Nucleus accumbens (tissue), 56 donors: ENCODE measurements around the gene PPM1N.

Source experiments
- DNase-seq, 56 donors: peaks; one replicate each; lab custom pipeline; 2025; lab: John Stamatoyannopoulos, UW

The PPM1N gene

GRCh38 chr19:45485305-45486077 is 12.8 kb upstream of the PPM1N start:
- DNase-seq = peak; percentile 72 to 98 (median 89)

DNA sequence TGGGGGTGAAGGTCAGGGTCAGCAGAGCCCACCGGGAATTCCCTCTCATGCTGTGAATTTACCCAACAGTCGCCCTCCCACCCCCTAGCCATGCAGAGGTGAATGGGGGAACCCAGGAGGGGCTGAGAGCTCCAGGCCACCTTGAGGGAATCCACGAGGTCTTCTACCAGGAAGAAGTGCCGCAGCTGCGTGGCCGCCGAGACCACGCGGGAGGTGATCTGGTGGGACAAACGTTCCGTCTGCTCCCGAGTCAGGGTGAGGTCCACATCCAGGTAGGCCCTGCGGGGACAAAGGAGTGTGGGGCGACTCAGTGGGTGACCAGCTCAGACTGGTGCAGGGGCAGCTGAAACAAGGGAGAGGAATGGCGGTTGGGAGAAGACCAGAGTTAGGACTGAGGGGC is 9.5 kb upstream of the PPM1N start:
- no peak for DNase-seq

GRCh38 chr19:45489216-45489855 is 8.9 kb upstream of the PPM1N start:
- DNase-seq = no peak

DNA sequence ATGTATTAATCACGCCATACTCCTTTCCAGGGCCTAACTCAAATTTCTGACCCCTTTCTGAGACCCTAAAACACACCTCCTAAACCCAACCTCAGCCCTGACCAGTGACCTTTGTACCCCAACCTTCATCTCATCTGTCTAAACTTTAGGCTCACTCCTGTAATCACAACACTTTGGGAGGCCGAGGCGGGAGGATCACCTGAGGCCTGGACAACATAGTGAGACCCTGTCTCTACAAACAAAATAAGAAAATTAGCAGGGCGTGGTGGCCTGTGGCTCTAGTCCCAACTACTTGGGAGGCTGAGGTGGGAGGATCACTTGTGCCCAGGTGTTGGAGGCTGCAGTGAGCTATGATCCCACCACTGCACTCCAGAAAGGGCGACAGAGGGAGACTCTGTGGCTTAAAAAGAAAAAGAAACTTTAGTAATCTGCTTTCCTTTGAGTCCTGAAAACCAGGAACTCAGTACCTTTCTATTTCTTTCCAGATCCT is 6.1 kb upstream of the PPM1N start:
- no peak for DNase-seq

- DNase-seq = peak in 3 of 56 donors; percentile 18 to 34 (median 21)
Observed at GRCh38 chr19:45492627-45493470, 5.4 kb upstream of the PPM1N start.

DNA sequence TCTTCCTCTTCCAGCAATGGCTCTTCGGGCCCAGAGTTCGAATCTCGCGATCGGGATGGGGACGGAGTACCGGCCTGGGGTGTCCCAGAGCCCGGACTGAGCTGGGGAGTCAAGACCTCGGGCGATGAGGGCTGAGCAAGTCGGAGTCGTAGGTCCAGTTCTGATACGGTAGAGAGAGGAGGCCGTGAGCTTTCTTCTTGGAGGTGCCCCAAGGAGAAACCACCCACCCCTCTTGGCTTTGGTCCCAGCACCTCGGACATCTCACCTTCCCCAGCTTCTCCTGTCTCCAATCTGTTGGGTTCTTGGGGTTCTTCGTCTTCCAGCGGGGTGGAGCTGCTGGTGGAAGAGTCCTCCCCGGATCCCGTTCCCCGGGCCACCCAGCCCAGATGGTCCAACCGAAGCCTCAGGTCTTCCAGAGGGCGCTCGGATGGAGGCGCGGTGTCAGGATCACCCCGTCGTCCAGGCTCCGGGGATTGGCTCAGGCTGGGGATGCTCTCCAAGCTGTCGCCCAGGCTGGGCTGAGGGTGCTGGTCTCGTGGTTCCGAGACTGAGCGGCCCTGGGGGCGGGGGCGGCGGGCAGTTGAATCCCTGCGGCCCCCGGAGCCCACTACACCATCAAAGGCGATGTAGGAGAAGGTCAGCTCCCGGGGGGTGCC is 3.9 kb upstream of the PPM1N start:
- DNase-seq = no peak

DNA sequence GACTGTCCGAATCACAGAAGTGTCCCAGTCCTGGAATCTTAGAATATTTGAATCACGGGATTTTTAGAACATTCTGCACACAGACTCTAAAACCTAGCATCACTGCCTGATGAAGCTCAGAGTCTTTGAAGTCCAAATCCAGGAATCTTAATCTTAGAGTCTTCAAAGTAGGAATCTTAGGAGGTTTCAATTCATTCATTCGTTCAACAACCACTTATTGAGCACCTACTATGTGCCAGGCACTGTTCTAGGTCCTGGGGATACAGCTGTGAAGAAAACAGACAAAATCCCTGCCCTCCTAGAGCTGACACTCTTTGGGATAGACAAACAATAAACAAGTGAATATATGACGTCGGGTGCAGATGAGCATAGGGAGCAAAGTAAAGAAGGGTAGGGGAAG is 3.1 kb upstream of the PPM1N start:
- no peak for DNase-seq

GRCh38 chr19:45496349-45496953 is 1.8 kb upstream of the PPM1N start:
- peak in 10 of 56 donors; percentile 9 to 71 (median 30) for DNase-seq

DNA sequence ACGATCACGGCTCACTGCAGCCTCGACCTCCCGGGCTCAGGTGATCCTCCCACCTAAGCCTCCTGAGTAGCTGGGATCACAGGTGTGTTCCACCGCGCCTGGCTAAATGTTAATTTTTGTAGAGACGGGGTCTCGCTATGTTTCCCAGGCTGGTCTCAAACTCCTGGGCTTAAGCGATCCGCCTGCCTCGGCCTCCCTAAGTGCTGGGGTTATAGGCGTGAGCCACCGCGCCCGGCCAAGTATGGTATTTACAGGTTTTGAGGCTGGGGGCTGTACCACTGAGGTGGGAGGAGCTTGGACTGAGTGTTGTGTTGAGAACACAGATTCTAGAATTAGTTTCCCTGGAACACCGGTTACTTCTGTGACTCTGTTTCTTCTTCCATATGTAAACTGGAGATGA is 452 bp upstream of the PPM1N start:
- no peak for DNase-seq

- DNase-seq = peak in 9 of 56 donors; percentile 1 to 61 (median 9)
Observed at GRCh38 chr19:45499196-45500180, 1.2 kb downstream of the PPM1N start.

DNA sequence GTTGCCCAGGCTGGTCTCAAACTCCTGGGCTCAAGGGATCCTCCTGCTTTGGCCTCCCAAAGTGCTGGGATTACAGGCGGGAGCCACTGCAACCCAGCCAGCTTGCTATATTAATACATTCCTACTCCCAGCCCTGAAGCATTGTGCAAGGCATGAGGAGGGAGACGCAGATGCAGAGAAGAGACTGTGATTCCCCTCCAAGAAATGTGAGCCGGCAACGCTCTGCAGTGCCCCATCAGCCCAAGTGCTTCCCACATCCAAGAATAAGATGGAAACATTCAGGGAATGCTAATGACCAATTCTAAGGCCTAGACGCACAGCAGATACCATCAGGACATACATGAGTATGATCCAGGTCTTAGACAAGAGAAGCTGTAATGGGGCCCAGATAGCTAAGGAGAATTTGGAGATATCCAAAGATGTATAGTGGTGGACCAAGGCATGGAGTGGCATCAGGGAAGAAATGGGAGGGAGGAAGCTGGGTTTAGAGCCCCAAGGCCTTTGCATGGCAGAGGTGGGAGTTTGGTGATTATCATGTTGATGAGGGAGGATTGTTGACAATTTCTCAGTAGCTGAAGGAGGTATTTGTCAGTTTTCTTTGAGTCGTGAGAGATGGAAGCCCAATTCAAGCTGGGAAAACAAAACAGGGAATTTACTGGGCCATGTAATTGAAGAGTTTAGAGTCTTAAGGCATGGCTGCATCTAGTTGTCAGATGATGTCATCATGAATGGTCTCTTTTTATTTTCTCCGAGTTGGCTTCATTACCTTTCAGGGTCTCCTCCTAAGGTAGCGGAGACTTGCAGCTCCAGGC is 2.9 kb downstream of the PPM1N start:
- no peak for DNase-seq

GRCh38 chr19:45501730-45502014 is 3.4 kb downstream of the PPM1N start:
- no peak for DNase-seq

GRCh38 chr19:45502111-45502510 is 3.9 kb downstream of the PPM1N start:
- no peak for DNase-seq

DNA sequence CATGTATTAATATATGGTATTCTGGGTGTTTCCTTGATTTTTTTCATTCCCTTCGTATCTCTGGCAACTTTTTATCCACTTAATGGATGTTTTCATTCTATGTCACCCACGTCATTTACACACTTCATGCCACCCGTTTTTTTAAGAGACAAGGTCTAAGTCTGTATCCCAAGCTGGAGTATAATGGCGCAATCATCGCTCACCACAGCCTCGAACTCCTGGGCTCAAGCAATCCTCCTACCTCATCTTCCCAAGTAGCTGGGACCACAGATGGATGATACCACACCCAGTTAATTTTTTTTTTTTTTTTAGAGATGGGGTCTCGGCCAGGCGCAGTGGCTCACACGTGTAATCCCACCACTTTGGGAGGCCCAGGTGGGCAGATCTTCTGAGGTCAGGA is 5.7 kb downstream of the PPM1N start:
- DNase-seq = no peak

DNA sequence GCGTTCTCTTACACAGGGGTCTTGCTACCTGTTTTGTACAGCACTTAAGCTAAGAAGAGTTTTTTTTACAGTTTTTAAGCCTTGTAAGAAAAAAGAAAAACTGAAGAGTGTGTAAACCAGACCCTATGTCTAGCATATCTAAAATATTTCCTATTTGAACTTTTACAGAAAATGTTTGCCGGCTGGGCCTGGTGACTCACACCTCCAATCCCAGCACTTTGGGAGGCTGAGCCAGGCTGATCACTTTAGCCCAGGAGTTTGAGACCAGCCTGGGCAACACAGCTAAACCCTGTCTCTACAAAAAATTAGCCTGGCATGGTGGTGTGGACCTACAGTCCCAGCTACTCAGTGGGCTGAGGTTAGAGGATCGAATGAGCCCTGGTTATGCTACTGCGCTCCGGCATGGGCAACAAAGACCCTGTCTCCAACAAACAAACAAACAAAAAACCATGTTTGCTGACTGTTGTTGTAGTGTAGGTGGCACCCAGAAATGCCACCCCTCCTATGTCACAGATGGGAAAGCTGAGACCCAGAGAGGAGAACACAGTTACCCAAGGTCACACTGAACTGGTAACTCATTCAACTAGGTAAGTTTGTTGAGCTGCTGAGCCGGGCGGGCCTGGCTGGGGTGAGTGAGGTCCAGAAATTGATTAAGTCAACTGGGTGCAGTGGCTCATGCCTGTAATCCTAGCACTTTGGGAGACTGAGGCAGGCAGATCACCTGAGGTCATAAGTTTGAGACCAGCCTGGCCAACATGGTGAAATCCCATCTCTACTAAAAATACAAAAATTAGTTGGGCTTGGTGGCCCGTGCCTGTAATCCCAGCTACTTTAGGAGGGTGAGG is 7.1 kb downstream of the PPM1N start:
- DNase-seq = no peak

DNA sequence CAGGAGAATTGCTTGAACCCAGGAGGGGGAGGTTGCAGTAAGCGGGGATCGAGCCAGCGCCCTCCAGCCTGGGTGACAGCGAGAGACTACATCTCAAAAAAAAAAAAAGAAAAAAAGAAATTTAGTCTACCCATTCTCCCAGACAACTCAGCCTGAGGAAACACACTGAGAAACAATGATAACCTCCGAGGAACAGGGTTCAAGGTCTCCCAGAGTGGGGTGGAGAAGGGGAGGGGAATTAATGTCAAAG is 7.7 kb downstream of the PPM1N start:
- DNase-seq = no peak

DNA sequence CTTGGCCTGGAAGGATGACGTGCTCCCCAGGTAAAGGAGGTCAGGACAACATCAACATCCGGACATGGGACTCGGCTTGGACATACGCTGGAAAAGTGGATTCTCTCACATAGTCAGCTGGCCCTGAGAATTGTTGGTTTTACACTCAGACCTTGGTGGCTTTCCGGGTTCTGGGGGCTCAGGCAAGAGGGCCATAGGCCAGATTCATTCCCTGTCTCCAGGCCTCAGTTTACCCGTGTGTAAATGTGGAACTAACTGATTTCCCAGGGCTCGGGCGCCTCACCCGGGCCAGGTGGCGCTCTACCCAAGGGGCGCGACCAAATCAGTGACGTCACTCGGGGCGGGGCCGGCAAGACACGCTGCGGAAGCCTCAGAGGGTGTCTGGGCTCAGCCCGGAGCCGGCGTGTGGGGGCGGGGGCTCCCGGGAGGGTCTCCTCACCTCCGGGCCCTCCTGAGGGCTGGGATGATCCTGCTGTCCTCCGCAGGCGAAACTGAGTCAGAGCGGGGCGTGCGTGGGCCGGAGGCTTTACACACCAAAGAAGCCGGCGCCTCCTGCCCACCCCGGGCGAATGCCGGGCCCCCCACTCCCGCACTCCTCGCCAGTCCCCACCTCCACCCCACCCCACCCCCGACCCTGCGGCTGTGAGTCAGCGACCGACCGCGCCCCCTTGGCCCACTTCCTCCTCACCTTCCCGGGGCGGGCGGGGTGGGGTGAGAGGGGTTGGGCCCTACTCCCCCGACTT is 8.2 kb downstream of the PPM1N start:
- DNase-seq = peak in 55 of 56 donors; percentile 34 to 94 (median 80)
